Measurements from ENCODE around the gene ITGB6.

DNA sequence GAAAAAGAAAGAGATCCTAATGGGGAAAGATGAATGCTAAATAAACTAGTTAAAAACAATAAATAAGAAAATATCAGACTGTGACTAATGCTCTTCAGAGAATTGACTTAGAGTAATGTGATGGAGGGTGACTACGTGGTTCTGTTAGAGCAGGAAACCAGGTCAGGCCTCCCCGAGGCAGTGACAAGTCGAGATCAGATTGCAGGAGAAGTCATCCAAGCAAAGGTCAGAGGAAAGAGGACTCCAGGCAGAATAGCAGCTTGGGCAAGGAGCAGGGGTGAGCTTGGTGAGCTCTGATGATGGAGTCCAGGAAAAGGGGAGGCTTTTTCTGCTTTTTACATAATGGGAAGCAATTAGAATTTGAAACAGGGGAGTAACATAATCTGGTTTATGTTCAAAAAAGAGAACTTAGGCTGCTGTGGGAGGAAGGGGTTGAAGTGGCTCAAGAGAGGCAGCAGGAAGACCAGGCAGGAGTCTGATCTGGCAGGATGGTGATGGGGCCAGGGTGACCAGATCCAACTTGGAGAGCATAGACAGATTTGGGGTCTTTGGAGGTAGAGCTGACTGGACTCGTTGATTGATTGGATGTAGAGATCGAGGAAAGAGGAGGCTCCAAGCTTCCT, 27.3 kb upstream of the ITGB6 start:
- no peak for TF ChIP-seq EZH2phosphoT487 (IDR thresholded peaks at IDR 0.05)
- TF ChIP-seq EZH2 (IDR thresholded peaks at IDR 0.05) = no peak
- TF ChIP-seq, protein P1, sequence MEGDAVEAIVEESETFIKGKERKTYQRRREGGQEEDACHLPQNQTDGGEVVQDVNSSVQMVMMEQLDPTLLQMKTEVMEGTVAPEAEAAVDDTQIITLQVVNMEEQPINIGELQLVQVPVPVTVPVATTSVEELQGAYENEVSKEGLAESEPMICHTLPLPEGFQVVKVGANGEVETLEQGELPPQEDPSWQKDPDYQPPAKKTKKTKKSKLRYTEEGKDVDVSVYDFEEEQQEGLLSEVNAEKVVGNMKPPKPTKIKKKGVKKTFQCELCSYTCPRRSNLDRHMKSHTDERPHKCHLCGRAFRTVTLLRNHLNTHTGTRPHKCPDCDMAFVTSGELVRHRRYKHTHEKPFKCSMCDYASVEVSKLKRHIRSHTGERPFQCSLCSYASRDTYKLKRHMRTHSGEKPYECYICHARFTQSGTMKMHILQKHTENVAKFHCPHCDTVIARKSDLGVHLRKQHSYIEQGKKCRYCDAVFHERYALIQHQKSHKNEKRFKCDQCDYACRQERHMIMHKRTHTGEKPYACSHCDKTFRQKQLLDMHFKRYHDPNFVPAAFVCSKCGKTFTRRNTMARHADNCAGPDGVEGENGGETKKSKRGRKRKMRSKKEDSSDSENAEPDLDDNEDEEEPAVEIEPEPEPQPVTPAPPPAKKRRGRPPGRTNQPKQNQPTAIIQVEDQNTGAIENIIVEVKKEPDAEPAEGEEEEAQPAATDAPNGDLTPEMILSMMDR (IDR thresholded peaks at IDR 0.05) = no peak

Data from neural progenitor cell (in vitro differentiated cells).